ENCODE measurements around the gene DNMT3A. TPM values are rescaled to one million over a fixed set of nuclear protein-coding genes. Genes with fewer than 3 reads are reported as not detected.

Gene DNMT3A
- total RNA-seq, 3 donors from 2014 or later (not counting 1 experiment from before 2014, with no cell fraction given) = 36.3 to 60.7 (median 45.2) TPM

GRCh38 chr2:25306777-25307368 is 34.9 kb downstream of the DNMT3A start:
- intact Hi-C loops (cut with micrococcal nuclease) = loop anchor here (5.0 kb wide), 2 partner anchors 35 kb away; partner anchors contain the start of gene DNMT3A
- WGBS (ENCODE audit: insufficient coverage) = 83% methylated on average over 6 of the region's 6 CpGs
- no peak overlapping the region for H3K4me3 ChIP-seq (ENCODE audit: low read length)
- H3K27ac ChIP-seq (ENCODE audit: low read length) = no peak overlapping the region
- peaks cover 70% of the 10 kb centered on the region for H3K4me1 ChIP-seq (ENCODE audit: control insufficient read depth, insufficient read depth, low read length)
- ATAC-seq = no peak
- Mint-ChIP-seq H3K4me3 (no peak overlapping the region), H3K36me3 (no peaks in the 10 kb centered on the region), H3K27ac (peak overlapping the region; percentile 94 to 96), H3K4me1 (peaks cover 53 to 65% of the 10 kb centered on the region in 2 donors), H3K27me3 (ENCODE audit: low read depth in 2 of 2) (no peaks in the 10 kb centered on the region), H3K9me3 (no peaks in the 10 kb centered on the region)
- H3K9me3 ChIP-seq (ENCODE audit: control insufficient read depth, insufficient read depth, low read length) = no peaks in the 10 kb centered on the region
- peaks cover 5% of the 10 kb centered on the region for H3K36me3 ChIP-seq (ENCODE audit: control insufficient read depth, insufficient read depth, low read length)
- no peak for DNase-seq
- H3K27me3 ChIP-seq (ENCODE audit: control insufficient read depth, insufficient read depth, low read length) = no peaks in the 10 kb centered on the region
- TF ChIP-seq CTCF (IDR thresholded peaks at IDR 0.05) = no peak

GRCh38 chr2:25305775-25306174 is 36.0 kb downstream of the DNMT3A start:
- intact Hi-C loops (cut with micrococcal nuclease) = loop anchor here (1.0 to 5.0 kb wide), 4 partner anchors 11 to 72 kb away; partner anchors contain the start of gene DNMT3A
- ATAC-seq (no peak), DNase-seq (no peak)
- Mint-ChIP-seq H3K27me3 (ENCODE audit: low read depth in 2 of 2) (no peaks in the 10 kb centered on the region), H3K36me3 (no peaks in the 10 kb centered on the region), H3K9me3 (no peaks in the 10 kb centered on the region), H3K27ac (peak overlapping the region; percentile 94 to 96), H3K4me3 (peak overlapping the region; percentile 81), H3K4me1 (peaks cover 59 to 75% of the 10 kb centered on the region in 2 donors)
- Histone ChIP-seq H3K4me1 (ENCODE audit: control insufficient read depth, insufficient read depth, low read length) (peaks cover 81% of the 10 kb centered on the region), H3K4me3 (ENCODE audit: low read length) (no peak overlapping the region), H3K27me3 (ENCODE audit: control insufficient read depth, insufficient read depth, low read length) (no peaks in the 10 kb centered on the region), H3K36me3 (ENCODE audit: control insufficient read depth, insufficient read depth, low read length) (no peaks in the 10 kb centered on the region), H3K27ac (ENCODE audit: low read length) (peak overlapping the region; percentile 79), H3K9me3 (ENCODE audit: control insufficient read depth, insufficient read depth, low read length) (no peaks in the 10 kb centered on the region)
- no peak for TF ChIP-seq CTCF (IDR thresholded peaks at IDR 0.05)
- WGBS (ENCODE audit: insufficient coverage) = 91% methylated on average over 10 of the region's 10 CpGs

GRCh38 chr2:25304826-25305596 is 36.7 kb downstream of the DNMT3A start:
- intact Hi-C loops (cut with micrococcal nuclease) = loop anchor here (1.0 to 5.0 kb wide), 4 partner anchors 11 to 72 kb away; partner anchors contain the start of gene DNMT3A
- no peaks in the 10 kb centered on the region for H3K9me3 ChIP-seq (ENCODE audit: control insufficient read depth, insufficient read depth, low read length)
- no peaks in the 10 kb centered on the region for H3K9me3 Mint-ChIP-seq
- H3K36me3 Mint-ChIP-seq = no peaks in the 10 kb centered on the region
- no peaks in the 10 kb centered on the region for H3K27me3 ChIP-seq (ENCODE audit: control insufficient read depth, insufficient read depth, low read length)
- H3K4me1 ChIP-seq (ENCODE audit: control insufficient read depth, insufficient read depth, low read length) = peaks cover 87% of the 10 kb centered on the region
- WGBS (ENCODE audit: insufficient coverage) = 55% methylated on average over 15 of the region's 16 CpGs
- no peak overlapping the region for H3K4me3 ChIP-seq (ENCODE audit: low read length)
- TF ChIP-seq CTCF (IDR thresholded peaks at IDR 0.05) = no peak
- H3K4me3 Mint-ChIP-seq = peak overlapping the region; percentile 81
- peaks cover 59 to 72% of the 10 kb centered on the region in 2 donors for H3K4me1 Mint-ChIP-seq
- peaks cover under 1% of the 10 kb centered on the region for H3K36me3 ChIP-seq (ENCODE audit: control insufficient read depth, insufficient read depth, low read length)
- H3K27me3 Mint-ChIP-seq (ENCODE audit: low read depth in 2 of 2) = no peaks in the 10 kb centered on the region
- ATAC-seq (peak; percentile 71 to 85 (median 83)), DNase-seq (peak in 1 of 2 donors; percentile 55)
- H3K27ac Mint-ChIP-seq = peak overlapping the region; percentile 94 to 96
- peak overlapping the region; percentile 79 for H3K27ac ChIP-seq (ENCODE audit: low read length)

All from natural killer cell (primary cell).